Measurements from ENCODE around the gene CHRM2.

GRCh38 chr7:136877509-136877908 is 9.1 kb downstream of the CHRM2 start:
- TF ChIP-seq CTCF (conservative IDR thresholded peaks at IDR 0.05 in 1 of 2, IDR thresholded peaks at IDR 0.05 in 1 of 2; ENCODE audit: low read depth in 1 of 2, low read length in 2 of 2) (no peak), EZH2 (IDR thresholded peaks at IDR 0.05; ENCODE audit: low read length, missing control alignments) (no peak)
